ENCODE results near the gene IRF4. TPM values are rescaled to one million over a fixed set of nuclear protein-coding genes. Genes with fewer than 3 reads are reported as not detected.
A peak's percentile ranks its signal among the peaks of the same experiment; 100 is the strongest.

IRF4 gene
- total and polyA plus RNA-seq, 8 donors, result 0.27 to 7.0 (median 0.36) TPM

GRCh38 chr6:366389-367297 is 24.9 kb upstream of the IRF4 start:
- DNase-seq (peak in 1 of 4 donors; percentile 76), ATAC-seq (no peak)
- Histone ChIP-seq H3K4me1 (no peaks in the 10 kb centered on the region), H3K4me3 (no peak overlapping the region), H3K36me3 (no peaks in the 10 kb centered on the region), H3K27ac (no peak overlapping the region), H3K27me3 (peaks cover 0 to 27% of the 10 kb centered on the region in 2 donors), H3K9me3 (peaks cover 0 to 14% of the 10 kb centered on the region in 2 donors)
- TF ChIP-seq CTCF (IDR thresholded peaks at IDR 0.05), result no peak
- intact Hi-C loops (cut with DNase I), result no loop called here

GRCh38 chr6:367298-367794 is 24.2 kb upstream of the IRF4 start:
- no peaks in the 10 kb centered on the region for H3K4me1 ChIP-seq
- no peaks in the 10 kb centered on the region for H3K36me3 ChIP-seq
- no peak overlapping the region for H3K27ac ChIP-seq
- ATAC-seq (no peak), DNase-seq (no peak)
- H3K27me3 ChIP-seq, result peaks cover 0 to 29% of the 10 kb centered on the region in 2 donors
- TF ChIP-seq CTCF (IDR thresholded peaks at IDR 0.05), result no peak
- peaks cover 0 to 14% of the 10 kb centered on the region in 2 donors for H3K9me3 ChIP-seq
- intact Hi-C loops (cut with DNase I), result no loop called here
- H3K4me3 ChIP-seq, result no peak overlapping the region

GRCh38 chr6:367891-368630 is 23.5 kb upstream of the IRF4 start:
- Histone ChIP-seq H3K27ac (no peak overlapping the region), H3K27me3 (peaks cover 4 to 36% of the 10 kb centered on the region in 2 donors), H3K4me1 (no peaks in the 10 kb centered on the region), H3K9me3 (peaks cover 0 to 8% of the 10 kb centered on the region in 2 donors), H3K36me3 (no peaks in the 10 kb centered on the region), H3K4me3 (no peak overlapping the region)
- TF ChIP-seq CTCF (IDR thresholded peaks at IDR 0.05), result no peak
- peak in 1 of 4 donors; percentile 67 for DNase-seq
- intact Hi-C loops (cut with DNase I), result no loop called here
- no peak for ATAC-seq

GRCh38 chr6:369559-370431 is 21.8 kb upstream of the IRF4 start:
- DNase-seq, result no peak
- intact Hi-C loops (cut with DNase I), result no loop called here
- Histone ChIP-seq H3K4me3 (no peak overlapping the region), H3K27me3 (peaks cover 9 to 54% of the 10 kb centered on the region in 2 donors), H3K27ac (no peak overlapping the region), H3K9me3 (no peaks in the 10 kb centered on the region), H3K4me1 (no peaks in the 10 kb centered on the region), H3K36me3 (no peaks in the 10 kb centered on the region)
- no peak for TF ChIP-seq CTCF (IDR thresholded peaks at IDR 0.05)
- no peak for ATAC-seq

Data from left lung (tissue), 10 donors.